ENCODE data around the gene TRIM8.
A peak's percentile ranks its signal among the peaks of the same experiment; 100 is the strongest.
"Not testable (repeated sequence)": the region's sequence is repeated elsewhere in the genome, so short reads cannot be mapped to it uniquely, and the experiment has no call there.

TRIM8 gene

DNA sequence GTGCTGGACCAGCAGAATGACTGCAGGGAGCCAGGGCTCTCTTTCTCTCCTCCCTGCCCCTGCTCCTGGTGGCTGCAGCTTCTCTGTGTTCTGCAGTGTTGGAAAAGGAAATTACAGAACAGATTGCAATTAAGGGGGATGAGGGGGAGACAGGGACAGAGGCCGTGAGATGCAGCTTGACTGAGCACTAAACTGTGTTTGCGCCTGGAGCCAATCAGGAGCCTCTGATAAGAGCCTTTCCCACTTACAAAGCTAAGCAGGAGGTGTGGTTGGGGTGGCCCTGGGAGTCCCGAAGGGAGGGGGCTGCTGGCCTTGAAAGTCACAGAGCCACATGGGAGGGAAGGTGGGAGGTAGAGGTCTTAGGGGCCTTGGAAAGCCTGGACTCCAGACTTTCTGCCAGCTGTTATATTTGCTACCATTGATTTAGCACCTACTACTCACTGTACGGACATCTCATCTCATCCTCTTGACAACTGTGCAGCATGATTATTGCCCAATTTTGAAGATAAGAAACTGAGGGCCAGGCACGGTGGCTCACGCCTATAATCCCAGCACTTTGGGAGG, 26.7 kb downstream of the TRIM8 start:
- no peak for DNase-seq (ENCODE audit: low read depth)

DNA sequence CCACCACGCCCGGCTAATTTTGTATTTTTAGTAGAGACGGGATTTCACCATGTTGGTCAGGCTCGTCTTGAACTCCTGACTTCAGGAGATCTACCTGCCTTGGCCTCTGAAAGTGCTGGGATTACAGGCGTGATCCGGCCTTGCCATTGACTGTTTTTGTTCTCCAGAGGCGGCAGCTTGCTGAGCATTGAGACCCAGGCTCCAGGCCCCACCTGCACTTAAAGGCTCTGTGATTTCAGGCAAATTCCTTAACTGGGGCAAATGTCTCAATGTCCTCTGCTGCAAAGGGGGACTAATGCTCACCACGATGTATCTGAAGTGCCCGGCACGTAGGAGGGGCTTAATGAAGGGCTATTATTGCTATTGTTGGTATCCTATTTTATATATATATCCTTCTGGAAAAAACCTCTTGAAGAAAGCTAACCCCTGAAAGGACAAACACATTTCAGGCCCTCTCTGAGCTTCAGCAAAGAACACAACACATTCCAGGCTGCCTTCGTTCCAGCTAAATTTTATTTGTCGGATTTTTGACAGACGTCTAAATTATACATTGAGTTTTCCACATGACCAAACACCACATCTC, 29.0 kb downstream of the TRIM8 start:
- no peak for DNase-seq (ENCODE audit: low read depth)

DNA sequence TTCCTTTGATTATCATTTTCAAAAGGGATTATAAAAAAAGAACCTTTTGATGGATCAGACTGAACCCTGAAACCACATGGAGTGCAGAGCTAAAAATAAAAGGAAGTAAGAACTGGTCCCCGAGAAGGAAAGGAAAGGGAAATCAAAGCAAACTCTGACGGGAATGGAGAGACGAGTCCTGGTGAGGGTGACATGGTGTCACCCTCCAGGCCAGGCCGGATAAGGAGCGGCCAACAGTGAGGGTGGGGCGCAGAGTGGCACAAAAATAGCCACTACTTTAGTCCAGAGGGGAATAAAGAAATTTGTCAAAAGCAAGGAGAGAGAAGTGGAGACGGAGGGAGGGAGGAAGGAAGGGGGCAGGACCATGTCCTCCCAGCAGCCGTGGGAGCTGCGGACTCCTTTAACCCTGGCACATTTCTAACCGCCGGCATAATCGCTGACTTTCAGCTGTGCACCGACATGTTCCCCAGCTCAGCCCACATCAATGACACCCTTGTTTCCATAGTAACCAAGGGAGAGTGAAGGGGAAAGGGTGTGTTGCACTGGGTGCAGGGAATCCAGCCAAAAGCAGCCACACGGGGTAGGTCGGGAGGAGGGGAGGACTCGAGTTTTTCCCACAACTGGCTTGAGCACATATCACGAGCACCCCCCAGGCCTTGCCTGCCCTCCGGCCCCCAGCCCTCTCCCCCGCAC, 29.7 kb downstream of the TRIM8 start:
- peak; percentile 56 for DNase-seq (ENCODE audit: low read depth)

DNA sequence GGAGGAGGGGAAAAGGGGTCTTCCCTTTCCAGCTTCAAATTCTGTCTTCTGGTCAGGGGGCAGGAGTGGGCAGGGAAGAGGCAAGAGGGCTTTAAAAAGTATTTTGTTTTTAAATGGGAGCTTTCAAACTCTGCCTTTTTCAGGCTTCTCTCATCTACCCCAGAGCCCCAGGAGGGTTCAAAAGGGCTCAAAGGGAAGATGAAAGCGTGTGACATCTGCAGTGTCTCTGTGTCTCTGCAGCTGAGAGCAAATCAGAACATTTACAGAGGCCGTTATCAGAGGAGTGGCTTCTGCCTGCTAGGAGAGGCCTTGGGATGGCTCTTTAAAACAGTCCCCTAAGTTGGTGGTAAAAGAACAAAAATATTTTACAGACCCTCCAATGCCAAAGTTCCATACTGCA, 30.3 kb downstream of the TRIM8 start:
- DNase-seq (ENCODE audit: low read depth) = no peak

DNA sequence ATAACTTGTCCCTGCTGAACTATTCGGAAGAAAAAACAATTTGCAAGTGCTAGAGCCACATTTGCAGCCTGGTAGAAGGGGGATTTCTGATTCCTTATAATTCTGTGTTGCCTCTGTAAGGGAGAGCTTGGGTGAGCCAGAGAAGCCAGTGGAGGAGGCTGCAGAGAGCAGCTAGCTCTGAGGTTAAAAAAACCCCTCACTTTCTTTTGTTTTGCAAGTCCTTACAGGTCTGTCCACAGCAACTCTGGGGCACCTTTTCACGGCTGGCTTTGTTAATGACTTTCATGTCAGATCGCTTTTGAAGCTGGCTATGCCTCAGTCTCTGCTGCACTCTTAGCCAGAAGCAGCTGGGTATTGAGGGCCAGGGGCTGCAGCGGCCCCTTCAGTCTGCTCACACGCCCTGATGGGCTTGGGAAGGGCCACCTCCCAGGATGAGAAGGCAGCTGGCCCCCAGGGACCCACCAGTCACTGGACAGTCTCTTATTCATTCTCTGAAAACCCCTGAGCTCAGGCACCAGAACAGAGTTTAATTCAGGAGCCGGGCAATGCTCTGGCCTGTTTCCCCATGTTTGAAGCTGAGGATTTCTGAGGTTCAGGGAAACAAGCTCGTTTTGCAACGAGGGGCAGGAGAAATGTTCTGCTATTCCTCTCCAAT, 30.9 kb downstream of the TRIM8 start:
- DNase-seq (ENCODE audit: low read depth) = no peak

DNA sequence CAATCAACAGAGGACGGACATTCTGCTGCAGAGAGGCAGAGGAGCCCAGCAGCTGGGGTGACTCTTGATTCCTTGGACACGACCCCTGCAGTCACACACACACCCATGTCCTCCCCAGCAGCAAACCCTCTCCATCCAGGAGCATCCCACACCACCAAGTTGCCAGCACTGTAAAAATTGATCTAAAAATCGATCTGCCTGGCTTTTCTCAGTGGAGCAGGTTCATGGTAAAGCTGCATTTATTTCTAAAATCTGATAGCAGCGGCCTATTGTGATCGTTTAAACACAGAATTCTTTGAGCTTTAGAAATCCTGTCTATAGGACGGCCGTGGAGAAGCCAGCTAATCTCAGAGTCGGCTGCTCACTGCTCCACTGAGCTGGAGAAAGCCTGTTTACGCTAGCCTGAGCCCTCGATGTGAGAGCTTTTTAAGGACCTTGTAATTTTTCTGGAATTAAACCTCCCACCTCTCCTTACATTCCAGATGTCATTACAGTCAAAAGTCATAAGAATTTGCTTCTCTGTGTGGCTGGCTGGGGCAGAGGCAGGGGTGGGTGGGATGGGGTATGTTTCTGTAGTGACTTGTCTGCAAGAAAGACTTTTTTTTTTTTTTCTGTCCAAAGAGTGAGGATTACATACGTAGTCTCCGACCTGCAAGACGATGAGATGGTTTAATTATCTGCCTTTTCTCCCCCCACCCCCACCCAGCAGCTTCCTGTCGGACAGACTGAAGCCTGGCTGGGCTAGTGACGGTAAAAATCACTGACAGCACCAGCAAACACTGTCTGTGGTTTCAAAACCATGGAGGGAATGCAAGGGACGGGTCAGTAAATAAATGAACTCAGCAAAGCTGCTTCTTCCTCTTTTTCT, 31.6 kb downstream of the TRIM8 start:
- no peak for DNase-seq (ENCODE audit: low read depth)

DNA sequence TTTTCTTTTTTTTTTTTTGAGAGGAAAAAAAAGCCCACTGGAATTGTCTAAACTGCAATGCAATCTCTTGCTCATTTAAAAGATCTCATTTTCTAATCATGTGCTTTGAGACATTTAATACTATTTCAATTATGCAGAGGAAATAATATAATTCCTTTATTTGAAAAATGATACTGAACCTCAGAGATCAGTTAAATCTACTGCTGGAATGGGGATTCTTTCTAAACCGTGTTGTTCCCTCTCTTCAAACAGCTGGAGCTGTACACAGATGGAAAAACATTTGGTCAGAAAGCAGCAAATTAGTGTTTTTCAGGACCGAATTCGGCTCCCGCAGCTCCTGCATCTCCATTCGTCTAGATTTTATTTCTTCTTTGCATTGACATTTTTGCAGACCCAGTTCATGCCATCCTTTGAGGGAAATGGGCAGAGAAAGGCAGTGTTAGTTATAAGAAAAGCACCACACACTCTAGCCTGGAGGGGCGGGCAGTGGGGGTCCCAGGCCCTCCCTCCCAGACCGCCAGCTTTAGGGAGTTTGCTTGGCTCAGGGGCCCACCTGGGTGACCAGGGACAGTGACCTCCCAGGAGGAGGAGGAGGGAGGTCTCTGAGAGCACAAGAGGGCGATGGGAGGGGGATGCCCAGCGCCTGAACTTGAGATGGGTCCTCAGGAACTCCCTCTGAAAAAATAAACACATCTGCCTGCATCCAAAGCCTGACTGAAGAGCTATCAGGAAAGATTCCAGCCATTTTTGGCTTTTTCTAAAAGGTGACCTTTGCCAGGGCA, 32.4 kb downstream of the TRIM8 start:
- no peak for DNase-seq (ENCODE audit: low read depth)

DNA sequence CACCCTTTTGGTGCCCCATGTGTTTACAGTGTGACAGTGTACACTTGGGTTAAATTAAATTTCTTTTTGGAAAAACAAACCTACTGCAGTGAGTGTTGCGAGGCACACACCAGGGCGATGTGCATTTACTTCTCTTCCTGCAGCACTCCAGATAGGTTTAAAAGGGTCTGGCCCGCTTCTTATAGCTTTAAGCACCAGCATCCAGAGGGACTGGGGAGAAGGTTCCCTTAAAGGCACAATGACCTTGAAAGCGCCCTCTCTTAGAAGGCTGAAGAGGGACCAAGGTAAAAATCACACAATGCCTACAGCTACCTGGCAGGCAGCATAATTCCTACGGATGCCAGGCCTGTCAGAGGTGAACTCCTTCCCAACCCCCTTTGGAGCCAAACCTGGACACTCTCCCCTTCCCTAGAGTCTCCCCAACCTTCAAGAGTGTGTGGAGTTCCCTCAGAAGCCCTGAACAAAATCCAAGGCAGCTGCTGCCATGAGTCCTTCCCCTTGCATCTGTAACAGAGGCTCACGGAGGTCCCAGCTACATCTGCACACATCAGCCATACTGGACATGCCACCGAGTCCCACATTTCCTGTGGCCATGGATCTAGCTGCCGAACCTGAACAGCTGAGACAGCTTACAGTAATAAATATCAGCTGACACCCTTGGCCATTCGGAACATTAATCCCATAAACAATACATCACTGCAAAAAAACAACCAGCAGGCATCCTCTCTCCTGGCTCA, 33.2 kb downstream of the TRIM8 start:
- no peak for DNase-seq (ENCODE audit: low read depth)

DNA sequence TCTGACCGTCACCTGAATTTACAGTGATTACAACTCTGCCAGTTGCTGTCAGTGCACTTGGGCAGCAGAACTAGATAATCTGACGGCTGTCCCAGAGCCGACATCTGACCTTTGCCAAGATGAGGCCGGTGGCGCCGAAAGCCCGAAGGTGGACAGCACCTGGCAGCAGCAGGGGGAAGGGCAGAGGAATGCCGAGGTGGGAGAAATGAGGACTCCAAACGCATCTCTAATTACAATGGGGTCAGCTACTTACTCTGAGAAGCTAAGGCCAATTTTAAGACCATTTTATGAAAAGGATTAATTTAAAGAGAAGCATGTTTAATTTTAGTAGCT, 33.8 kb downstream of the TRIM8 start:
- no peak for DNase-seq (ENCODE audit: low read depth)

DNA sequence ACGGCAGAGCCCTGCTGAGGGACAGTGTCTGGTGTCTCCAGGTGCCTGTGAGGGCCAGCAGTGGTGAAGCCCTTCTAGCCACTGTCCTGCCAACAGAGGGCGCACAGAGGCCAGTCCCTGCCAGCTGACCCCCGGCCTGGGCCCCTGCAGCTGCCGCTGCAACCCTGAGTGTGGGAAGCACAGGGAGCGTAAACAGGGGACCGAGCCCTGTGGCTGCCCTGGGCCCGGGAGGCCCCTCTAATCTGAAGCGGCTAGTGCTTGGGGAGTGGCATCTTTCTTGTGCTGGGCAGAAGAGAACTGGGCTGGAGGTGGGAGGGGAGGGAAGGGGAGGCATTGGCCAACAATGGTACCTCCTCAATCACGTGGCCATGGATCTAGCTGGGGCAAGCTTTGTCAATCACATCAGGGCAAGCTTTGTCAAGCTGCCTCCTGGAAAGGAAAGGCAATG, 34.6 kb downstream of the TRIM8 start:
- no peak for DNase-seq (ENCODE audit: low read depth)

DNA sequence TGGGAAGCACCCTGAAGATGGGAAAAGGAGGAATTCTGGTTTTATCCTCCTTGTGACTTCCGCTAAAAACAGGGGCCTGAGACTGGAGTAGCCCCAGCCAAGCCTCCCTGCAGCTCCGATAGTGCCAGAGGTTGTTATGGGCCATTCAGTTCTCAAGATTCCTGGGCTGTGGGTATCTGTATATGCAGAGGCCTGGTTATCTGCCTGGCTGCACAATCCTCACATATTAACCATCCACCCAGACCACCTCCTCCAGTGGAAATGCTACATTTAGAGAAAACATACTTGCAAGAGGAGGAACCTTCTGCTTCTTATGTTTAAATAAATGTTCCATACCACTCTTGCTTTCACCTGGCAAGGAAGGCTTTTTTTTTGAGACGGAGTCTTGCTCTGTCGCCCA, 35.3 kb downstream of the TRIM8 start:
- DNase-seq (ENCODE audit: low read depth) = no peak

DNA sequence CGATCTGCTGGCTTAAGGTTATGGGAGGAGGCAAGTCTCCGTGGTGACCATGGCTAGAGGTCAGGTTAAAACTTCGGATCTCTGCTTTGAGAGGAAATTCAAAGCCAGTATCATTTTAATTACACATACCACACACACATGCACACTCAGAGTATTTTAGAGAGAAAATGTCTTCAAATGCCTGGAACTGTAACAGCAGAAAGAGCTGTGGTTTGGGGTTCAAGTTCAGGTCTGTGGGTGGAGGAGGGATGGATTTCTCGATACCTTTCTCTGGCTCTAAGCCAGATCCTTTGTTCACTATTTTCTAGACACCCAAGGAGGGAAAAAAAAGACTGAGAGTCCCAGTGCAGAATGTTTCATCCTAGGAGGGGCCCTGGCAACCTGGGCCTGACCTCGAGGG, 37.4 kb downstream of the TRIM8 start:
- DNase-seq (ENCODE audit: low read depth) = no peak

DNA sequence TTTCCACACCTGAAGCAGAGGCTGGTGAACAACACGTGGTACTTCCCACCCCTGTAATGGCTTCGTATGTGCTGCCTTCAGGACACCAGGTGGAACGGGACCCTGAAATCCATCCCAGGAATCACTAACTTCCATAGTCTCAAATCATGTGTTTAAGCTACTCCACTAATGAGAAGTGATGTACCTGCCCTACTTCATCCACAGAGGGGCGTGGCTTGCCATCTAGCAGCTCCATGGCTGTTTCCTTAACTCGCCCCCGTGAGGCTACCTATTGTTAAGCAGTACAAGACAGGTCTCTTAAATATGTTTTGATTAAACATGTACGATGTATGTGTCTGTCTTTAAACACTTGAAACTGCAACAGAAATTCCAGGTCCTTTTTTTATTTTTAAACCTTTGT, 38.1 kb downstream of the TRIM8 start:
- DNase-seq (ENCODE audit: low read depth) = no peak

DNA sequence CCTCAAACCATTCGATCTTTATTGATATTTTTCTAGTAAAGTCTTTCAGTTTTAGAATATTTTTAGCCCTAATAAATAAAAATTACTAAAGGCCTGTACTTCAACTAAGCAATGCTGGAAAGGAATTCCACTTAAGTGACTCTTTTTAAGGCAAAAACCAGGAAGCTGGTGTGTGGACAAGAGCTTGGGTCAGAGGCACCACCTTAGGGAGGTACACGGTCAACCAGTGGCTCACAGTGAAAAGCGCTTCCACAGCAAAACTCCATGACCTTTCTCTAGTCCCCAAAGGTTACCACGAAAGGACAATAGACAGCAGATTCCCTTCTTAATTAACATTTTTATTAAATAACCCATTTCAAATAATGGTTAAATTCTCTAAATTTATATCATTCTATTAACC, 38.7 kb downstream of the TRIM8 start:
- DNase-seq (ENCODE audit: low read depth) = no peak

DNA sequence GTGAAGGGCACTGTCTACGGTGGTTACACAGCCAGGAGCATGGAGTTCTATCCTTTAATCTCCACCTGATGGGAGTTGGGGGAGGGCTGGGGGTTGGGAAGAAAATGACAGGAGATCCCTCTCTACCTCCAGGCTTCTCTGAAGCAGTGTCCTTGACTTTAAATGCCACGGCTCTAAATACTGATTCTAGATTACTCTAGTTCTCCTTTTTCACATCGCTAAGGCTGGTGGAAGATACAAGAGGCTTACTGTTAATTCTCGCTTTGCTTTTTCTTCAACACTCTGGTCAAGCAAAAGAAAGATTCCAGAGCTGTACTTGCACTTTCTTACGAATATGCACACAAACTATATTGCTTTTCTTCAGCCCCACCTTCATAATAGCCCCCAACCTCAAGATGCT, 39.5 kb downstream of the TRIM8 start:
- no peak for DNase-seq (ENCODE audit: low read depth)

DNA sequence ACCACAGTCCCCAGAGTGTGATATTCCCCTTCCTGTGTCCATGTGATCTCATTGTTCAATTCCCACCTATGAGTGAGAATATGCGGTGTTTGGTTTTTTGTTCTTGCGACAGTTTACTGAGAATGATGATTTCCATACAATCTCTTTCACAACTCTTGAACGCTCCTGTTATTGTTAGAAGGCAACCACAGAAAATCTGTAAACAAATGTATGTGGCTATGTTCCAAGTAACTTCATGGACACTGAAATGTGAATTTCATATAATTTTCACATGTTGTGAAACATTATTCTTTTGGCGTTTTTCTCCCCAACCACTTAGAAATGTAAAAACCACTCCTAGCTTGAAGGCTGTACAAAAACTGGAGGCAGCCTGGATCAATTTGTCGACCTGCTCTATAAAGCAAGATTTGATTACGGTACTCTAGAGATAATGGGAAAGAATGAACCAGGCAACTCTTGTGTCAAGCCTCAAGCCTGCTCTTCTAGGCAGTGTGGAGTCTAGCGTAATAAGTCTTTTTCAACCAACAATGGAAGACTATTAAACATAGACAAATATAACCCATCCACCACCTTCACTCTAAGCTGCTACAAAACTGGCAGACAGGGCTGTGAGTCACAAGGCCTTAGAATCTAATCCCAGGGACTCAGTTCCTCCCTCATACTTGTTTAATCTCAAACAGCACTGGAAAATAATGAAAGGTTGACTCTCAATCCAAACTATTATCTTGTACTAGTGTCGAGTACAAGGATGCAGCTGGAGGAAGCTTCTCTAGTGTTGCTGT, 47.2 kb downstream of the TRIM8 start:
- DNase-seq (ENCODE audit: low read depth) = no peak

DNA sequence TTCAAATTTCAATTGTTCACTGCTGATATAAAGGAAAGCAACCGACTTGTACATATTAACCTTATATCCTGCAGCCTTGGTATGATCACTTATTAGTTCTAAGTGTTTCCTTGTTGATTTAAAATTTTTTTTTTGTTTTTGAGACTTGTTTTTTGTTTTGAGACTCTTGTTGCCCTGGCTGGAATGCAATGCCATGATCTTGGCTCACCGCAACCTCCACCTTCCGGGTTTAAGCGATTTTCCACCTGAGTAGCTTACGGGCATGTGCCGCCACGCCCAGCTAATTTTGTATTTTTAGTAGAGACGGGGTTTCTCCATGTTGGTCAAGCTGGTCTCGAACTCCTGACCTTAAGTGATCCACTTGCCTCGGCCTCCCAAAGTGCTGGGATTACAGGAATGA, 51.1 kb downstream of the TRIM8 start:
- not testable (repeated sequence) for DNase-seq (ENCODE audit: low read depth)

DNA sequence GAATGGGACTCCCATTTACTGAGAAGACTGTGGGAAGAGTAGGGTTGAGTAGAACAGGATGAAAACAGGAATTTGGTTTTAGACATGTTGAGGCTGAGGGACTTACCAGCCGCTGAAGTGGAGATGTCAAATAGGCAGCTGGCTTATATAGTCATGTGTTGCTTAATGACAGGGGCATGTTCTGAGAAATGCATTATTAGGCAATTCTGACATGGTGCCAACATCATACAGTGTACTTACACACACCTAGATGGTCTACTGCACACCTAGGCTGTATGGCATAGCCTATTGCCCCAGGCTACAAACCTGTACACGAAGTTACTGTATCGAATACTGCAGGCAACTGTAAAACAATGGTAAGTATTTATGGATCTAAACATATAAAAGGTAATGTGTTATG, 52.5 kb downstream of the TRIM8 start:
- no peak for DNase-seq (ENCODE audit: low read depth)

DNA sequence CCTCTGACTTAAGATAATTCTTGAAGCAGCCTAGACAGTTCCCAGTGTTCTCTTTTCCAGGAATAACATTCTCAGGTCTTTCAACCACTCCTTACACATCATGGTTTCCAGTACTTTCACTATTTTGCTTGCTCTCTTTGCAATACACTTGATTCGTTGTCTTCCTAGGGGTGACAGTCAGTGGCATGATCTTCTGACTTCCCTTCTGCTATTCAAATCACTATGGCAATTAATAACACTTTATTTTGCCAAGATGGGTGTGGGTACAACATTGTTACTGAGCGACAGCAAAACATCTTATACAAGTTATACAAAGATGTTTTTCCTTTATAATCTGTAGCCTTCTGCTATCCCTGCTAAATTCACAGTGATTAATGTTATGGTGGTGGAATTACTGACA, 54.6 kb downstream of the TRIM8 start:
- DNase-seq (ENCODE audit: low read depth) = no peak

DNA sequence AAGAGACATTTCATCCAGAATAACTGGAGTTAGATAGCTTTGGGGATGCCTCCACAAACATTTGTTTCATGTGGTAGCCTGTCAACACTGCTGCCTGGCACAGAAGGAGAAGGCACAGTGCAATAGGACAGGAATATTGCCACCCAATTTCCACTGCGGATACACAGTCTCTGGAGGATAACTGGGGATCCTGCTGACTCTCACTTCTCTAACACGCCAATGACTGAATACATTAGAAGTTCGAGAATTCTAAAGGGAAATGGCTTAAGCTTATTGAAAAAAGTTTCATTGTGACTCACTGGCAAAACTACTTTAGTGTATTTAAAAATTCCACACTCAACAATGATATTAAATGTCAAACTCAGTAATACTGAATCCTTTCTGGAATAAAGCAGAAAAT, 57.0 kb downstream of the TRIM8 start:
- DNase-seq (ENCODE audit: low read depth) = no peak
